ENCODE measurements around the gene NBL1.

GRCh38 chr1:19636065-19636464 is 8.0 kb upstream of the NBL1 start:
- TF ChIP-seq CTCF (conservative IDR thresholded peaks at IDR 0.05; ENCODE audit: low read depth, low read length) (no peak), EZH2 (IDR thresholded peaks at IDR 0.05; ENCODE audit: borderline replicate concordance, low read depth, low read length, poor library complexity, severe bottlenecking) (no peak)
